ENCODE results near the gene DPH1.
"Not testable (repeated sequence)": the region's sequence is repeated elsewhere in the genome, so short reads cannot be mapped to it uniquely, and the experiment has no call there.

The DPH1 gene

DNA sequence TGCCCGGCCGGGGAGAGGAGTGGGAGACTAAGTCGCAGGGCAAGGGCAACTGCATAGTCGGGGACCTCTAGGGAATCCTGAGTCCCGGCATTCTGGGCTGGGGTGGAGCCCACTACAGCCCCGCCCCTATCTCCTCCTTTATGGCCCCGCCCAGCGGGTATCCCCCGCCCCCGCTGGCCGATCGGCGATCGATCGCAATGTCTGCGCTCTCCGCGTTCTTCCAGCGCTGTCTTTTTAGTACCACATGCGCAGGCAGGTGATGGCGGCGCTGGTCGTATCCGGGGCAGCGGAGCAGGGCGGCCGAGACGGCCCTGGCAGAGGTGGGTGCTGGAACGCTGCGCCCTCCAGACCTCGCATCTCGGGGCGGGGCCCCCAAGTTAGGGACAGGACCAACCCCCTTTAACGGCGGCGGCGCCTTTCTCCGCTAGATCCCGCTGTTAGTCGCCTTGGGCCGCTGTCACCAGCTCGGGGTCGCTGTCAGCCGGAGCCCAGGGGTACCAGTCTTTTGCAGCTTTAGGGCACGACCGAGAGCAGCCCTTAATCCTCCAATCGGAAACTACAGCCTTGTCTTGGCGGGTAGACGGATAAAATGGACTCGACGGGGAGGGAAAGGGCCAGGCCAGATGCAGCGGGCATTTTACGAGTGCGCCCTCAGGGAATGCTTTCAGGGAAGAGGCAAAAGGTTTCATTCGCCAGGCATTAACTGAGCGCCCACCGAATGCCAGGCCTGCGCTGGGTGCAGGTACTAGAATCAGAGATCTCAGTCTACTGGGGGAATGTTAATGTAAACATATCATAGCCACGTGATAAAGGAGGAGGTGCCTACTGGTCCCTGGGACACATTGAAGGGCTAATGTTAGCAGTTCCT lies at the start of gene DPH1:
DPH1 (plus strand) TSS at position 243 of the 868 bp plus-strand sequence; CDS start at position 260, 17 bp downstream.
- peak; percentile 89 for DNase-seq

DNA sequence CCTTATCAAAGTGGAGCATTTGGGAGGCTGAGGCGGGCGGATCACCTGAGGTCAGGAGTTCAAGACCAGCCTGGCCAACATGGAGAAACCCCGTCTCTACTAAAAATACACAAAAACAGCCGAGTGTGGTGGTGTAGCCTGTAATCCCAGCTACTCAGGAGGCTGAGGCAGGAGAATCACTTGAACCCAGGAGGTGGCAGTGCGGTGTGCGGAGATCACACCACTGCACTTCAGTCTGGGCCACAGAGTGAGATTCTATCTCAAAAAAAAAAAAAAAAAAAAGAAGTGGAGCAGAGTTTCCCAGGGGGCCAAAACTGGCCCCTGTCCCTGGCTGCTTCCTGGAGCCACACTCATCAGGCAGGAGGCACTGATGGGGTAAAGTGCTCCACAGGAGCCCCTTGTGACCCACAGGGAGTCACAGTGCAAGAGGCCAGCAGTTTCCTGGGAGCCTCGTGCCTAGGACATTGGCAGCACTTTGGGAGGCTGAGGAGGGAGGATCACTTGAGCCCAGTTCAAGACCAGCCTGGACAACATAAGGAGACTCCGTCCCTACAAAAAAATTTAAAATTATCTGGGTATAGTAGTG lies 49.2 kb upstream of the DPH1 start:
- DNase-seq = no peak

DNA sequence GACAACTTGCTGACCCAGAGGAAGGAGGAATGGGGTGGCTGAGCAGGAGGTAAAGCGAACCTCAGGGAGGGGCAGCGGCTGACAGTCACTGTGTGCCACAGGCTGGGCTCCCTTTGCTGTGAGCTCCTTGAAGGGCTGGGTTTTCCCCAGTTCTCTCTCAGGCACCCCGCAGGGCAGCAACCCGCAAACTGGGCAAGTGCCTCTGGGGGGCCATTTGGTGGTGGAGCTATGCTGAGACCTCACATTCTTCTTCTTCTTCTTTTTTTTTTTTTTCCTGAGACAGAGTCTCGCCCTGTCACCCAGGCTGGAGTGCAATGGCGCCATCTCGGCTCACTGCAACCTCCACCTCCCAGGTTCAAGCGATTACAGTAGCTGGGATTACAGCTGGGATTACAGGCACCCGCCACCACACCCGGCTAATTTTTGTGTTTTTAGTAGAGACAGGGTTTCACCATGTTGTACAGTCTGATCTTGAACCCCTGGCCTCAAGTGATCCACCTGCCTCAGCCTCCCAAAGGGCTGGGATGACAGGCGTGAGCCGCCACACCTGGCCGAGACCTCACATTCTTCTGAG lies 47.1 kb upstream of the DPH1 start:
- not testable (repeated sequence) for DNase-seq

DNA sequence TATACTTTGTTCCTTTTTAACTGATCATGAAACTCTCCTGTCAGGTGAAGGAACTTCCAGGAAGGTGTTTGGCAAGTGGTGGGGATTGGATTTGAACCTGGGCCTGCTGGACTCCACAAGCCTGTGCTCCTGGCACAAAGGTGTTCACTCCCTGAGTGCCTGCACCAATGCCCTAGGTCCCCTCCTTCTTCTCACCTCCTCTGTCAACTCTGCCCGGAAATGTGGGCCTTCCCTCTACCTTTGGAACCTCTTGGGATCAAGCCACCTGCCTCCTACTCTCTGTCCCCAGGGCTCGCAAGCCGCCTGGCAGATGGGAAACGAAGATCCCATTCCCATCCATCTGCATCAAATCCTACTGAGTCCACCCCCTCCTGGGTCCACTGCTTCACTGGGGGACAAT lies 44.9 kb upstream of the DPH1 start:
- DNase-seq = no peak

DNA sequence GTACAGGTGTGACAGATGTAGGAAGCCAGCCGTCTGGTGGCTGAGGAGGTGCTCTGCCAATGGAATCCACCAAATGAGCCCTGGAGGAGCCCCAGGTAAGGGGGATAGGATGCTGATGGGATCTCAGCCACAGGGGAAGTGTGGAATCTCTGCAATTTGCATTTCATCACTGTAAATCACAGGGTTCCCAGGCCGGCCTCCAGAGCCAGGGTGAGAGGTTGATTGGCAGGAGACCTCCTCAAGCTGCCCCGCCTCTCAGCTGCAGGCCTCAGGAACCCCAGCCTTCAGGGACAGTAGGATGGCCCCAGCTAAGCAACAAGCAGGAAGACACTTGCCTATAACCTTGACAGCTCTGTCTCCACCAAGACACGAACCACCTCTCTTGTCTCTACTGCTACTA lies 44.3 kb upstream of the DPH1 start:
- DNase-seq = no peak

DNA sequence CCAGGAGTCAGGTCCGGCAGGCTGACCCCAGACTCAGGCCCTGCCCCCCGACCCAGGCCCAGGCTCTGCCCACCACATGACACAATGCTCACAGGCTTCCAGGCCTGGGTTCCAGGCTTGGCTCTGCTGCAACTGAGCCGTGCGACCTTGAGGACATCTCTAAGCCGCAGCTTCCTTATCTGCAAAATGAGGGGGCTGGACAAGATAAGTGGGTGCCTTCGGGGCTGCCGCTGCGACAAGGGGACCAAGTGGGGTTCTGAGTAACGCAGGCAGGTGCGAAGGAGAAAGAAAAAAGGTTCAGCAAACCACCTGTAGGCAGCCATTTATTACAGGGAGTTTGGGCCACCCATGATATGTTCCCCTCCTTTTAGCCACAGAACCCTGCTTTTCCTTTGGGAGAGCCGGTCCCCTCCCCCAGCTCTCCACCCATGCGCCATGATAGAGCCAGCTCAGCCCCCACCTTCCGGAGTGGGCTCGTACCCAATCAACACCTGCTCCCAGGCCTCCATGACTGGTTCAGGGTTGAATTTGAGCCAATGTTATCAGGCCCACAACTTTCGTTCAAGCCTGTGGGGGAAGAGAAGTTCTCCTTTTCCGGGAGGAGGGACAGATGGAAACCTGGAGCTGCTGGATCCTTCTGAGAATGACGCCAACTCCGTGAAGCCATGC lies 43.0 kb upstream of the DPH1 start:
- DNase-seq = no peak

DNA sequence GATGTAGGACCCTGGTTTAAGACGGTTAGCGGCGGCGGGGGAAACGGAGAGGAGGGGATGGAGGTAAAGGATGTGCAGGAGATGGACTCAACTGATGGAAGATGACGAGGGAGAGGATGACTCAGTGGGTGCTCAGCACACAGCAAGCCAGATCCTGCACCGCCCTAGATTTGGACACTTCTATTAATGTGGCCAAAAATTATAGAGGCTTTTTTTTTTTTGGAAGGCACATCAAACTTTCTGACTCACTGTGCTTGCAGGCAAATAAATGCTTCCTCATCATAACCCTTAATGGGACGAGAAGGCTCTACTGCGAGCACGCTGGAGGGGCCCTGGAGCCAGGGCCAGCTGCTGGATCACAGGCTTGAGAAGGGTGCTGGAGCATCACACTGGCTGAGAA lies 40.8 kb upstream of the DPH1 start:
- no peak for DNase-seq

DNA sequence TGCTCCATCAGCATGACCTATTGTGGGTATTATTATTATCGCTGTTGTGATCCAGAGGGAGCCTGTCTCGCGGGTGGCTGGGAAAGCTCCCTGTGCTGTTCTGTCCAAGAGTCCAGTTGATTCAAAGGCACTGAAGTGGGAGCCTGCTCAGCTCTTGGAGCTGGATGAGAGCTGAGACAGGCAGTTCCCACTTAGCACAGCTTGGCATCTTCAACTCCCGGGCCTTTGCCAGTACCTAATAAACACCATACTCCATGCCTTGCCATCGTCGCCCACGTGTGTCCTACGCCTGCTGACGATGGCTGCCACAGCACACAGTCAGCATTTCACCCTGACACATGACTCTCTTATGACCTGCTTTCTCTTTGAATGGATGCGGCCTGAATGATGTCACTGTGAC lies 37.4 kb upstream of the DPH1 start:
- DNase-seq = no peak

DNA sequence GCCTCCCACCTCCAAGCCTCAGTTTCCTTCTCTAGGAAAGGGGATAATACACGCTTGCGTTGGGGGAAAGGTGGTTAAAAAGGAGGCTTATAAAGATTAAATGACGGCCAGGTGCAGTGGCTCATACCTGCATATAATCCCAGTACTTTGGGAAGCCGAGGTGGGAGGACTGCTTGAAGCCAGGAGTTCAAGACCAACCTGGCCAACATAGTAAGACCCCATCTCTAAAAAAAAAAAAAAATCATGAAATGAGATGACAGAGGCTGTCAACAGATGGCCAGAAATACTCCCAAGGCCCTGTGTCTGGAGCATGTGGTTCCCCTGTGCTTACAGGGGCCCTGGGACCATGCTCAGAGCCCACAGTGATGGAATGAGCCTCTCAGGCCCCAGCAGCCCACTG lies 35.2 kb upstream of the DPH1 start:
- no peak for DNase-seq

DNA sequence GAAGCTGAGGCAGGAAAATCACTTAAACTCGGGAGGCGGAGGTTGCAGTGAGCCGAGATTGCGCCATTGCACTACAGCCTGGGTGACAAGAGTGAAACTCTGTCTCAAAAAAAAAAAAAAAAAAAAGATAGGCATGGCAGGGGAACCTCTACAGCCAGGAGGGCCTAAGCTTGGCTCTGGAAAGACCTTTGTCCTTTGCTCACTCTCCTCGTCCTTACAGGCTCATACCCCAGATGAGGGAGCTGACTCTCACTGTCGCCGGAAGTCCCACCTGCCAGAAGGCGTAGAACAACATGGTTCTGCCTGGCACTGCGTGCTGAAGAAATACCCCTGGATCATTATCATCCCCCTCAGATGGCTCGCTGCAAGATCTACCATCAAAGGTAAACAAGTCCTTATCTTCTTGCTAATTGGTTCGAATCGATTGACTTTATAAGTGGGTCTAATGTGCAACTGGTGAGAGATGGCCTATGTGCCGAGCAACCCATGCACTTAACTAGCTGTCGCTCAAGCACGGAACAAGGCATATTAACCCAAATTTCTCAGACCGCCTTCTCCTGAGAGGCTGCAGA lies 34.5 kb upstream of the DPH1 start:
- DNase-seq = no peak

DNA sequence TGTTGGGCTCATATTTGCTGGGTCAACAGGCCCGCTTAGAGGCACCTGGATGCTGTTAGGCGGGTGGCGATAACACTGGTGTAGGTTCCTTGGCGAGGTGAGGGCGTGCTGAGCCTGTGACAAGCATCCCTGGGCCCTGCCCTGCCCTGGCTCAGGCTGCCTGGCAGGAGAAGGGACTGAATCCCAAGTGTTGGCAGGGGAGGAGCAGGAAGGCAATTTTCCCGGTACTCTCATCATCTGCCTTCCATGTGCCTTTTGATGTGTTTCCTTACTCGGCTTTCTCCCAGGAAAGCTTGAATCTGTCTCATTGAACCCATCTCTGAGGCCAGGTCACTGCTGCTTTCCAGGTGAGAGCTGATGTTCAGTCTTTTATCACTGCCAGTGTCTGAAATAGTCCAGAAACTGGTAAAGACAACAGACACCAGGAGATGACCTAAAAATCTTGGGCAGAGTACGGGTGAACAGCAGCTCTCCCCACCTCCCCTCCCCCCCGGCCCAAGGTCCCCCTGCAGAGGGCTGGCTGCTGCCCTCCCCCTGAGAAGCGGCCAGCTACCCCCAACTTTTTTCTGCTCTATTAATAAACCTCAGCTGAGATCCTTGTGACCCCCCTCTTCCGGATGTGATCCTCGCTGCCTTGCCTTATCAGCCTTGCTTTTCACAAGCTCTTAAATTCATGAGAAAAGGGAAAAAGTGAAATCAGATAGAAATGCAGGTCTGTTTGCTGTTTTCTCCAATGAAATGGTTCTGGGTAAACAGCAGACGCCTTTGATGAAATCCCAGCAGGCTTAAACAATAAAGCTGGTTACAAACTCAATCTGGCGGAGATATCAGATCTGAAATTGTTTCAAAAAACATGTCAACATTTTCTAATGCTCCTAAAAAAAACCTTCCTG lies 33.8 kb upstream of the DPH1 start:
- no peak for DNase-seq

DNA sequence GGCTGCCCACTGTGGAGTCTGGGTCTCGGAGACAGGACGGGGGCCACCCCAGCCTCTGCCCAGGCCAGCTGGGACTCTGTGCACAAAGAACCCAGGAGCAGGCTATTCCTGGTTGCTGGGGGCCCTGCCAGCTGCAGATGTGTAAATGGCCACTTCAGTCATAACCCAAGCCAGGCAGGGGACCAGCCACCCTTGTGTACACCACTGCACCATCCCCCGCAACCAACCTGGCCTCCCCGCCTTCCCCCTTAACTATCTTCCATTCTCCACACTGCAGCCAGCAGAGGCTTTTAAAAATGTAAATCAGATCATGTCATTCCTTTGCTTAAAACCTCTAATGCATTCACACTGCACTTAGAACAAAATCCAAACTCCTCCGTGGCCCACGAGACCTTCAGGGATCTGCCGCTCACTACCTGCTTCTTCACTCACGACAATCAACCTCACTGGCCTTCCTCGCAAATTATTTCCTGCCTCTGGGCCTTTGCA lies 33.1 kb upstream of the DPH1 start:
- no peak for DNase-seq

DNA sequence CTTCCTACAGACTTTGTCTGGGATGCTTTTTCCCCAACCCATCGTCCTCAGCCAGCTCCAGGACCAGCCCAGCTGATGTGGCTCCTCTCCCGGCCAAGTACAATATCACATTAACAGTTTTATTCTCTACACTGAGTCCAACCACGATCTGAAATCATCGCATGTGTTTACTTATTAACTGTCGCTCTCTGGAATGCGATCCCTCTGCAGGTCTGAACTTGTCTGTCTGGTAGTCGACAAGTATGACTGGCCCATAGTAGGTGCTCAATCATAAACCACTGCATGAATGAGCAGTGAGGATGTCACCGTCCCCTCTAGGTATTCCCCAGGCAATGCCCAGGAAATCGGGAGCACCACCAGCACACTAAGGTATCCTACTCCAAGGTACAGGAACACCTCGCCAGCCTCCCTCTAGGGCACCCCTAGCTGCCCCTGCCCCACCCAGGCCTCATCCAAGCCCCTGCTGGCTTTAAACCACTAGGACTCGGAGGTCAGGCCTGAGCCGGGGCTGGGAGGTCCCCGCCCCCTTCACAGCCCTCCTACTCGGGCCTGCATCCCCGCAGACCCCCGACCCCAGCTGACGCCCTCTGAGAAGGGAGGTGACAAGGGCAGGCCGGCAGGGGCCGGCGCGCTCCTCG lies 32.5 kb upstream of the DPH1 start:
- DNase-seq = no peak

DNA sequence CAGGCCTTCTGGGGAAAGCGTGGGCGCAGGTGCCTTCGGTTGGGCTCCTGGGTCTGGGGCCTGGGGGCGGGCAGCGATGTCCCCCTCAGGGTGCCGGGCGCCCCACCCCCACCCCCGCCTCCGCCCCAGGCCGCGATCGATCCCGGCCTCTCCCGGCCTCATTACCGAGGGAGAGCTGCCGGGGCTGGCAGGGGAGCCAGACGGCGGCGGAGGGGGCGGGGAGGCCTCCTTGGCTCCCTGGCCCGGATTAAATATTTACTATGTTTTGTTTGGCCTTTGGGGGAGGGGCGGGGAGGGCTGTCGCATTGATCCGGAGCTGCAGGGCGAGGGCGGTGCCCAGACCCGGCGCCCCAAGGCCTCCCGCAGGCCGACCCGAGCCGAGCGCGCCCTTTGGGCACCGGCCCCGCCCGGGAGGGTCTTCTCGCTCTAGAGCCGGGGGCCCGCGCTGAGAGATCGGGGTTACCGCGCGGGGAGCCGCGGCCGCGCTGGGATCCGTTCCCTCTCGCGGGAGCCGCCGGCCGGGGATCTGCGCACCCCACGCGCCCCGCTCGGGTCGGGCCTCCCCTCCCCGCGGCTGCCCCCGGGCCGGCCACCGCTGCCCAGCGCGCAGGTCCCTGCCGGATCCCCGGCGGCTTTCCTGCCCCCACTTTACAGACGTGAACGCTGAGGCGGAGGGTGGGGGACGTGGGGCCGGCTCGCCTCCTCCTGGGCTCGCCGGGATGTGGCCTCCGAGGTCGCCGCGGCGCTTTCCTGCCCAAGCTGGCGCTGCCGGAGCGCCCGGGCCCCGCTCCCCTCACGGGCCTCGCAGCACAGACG lies 31.8 kb upstream of the DPH1 start:
- no peak for DNase-seq

DNA sequence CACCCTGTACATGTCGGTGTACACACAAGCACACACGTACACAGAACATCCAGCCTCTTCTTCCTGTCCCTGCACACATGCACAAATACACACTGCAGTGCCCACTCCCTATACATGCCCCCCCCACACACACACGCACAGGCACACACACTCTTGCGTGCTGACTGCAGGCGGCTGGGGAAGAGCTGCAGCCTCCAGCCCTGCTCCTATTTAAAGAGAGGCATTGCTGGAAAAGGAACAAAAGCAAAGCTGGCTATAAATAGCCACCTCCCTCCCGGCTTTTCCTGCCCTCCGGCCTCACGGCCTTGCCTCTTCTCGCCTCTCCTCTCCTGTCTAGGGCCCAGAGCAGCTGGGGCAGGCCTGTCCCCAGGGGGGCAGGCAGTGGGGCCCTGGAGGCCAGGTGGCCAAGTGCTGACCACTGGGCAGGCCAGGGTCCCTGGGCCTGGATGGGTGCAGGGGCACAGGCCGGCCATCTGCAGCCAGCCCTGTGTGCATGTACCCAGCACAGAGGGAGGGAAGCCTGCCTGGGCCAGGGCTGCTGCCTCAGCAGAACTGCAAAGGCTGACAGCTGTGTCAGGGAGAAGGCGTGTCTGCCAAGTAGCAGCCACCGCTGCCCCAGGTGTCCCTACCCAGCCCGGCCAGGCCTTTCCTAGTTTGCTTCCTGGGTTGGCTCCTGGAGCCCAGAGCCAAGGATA lies 30.2 kb upstream of the DPH1 start:
- no peak for DNase-seq

DNA sequence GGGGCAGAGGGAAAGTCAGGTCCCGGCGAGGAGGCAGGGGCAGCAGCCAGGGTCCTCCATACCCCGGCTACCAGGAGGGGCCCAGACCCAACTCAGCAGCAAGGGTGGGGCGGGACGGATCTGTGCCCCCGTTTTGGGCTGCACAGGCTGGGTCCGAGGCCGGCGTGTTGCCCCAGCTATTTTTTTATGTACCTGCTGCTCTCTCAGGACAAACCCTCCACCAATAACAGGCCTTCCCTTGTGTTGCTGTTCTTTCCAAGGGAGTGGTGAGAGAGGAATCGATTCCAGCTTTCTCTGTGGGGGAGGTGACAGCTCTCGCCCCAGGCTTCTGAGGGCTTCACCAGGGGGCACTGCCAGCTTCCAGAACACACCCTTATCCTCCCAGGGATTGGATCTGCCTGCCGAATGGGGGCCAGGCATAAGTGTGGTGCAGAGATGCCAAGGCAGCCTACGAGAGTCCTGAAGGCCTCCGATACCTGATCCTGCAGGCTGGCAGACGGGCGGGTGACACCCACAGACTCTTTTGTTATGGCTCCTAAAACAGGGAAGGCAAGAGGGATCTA lies 27.1 kb upstream of the DPH1 start:
- DNase-seq = no peak

DNA sequence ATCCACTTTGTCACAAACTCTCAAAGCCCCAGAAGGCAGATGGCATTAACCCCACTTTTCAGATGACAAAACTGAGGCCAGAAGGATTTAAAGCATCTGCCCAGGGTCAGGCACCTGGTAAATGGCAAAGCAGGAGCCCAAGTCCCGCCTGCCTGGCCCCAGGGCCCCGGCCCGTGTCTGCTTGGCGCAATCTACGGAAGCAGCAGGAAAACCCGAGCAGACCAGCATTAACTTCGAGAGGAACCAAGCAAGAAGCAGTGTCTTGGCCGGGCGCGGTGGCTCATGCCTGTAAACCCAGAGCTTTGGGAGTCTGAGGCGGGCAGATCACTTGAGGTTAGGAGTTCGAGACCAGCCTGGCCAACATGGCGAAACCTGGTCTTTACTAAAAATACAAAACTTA lies 26.4 kb upstream of the DPH1 start:
- no peak for DNase-seq

DNA sequence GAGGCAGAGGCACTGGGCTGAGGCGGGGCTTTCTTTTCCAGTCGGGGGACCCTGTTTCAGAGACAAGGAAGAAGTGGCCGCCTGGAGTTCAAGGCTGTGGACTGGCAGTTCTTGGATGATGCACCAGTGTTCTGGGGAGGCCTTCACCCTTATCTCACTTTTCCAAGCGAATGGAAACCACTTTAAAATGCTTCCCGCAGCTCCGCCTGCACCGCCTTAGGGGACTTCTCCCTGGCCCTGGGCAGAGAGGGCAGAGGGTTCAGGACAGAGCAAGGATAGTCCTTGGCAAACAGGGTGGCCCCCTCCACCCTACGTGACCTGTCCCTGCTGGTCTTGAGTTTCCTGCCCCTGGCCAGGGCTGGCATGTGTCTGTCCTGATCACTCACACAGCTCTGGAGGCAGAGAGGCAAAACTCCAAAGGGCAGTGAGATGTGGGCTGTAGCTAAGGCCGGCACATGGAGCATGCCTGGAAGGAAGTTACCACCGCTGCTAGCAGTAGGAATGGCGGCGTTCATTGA lies 25.5 kb upstream of the DPH1 start:
- no peak for DNase-seq

DNA sequence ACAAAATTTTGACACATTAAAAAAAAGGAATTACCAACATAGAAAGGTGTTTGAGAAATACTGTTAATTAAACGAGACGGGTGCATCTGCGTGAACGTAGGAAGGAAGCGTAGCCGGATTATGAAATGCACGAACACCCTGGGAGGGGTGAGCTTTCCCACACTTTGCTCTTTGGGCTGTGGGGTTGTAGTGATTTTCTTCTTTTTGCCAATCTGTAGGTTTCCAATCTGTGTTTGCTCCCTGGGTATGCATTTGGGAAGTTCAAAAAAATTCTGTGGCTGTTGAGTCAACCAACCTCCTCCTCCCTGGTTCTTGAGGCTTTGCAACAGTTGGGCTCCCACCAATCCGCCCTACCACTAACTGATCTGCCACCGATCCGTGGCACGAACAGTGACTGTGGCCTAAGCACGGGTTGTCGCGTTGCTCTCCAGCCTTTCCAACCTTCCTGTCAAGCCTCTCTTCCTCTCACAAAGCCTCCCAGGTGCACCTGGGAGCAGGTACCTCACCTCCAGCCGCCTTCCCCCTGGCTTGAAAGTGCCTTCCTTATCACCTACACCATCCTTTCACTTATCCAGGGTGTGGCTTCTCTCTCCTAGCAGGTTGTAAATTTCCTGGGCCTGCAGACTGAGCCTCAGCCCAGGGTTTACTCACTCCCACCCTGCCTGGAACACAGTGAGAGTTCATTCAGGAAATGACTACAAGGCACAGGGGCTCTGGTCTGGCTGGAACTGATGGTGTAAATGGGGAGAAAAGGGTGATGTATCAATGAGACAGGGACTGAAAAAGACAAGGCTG lies 21.4 kb upstream of the DPH1 start:
- DNase-seq = no peak

Measured in inflammatory macrophage treated with lipopolysaccharide for 4 hours (primary cell).